HCT116 (cell line): ENCODE data around the gene NOTCH4. TPM values are rescaled to one million over a fixed set of nuclear protein-coding genes. Genes with fewer than 3 reads are reported as not detected.

Experiments
- ATAC-seq: fragments of 200-7000 bp; cut with Tn5 transposase; 2 replicates; pipeline ENCODE4 v1.9.1; 2020; ENCODE audit warnings: mild to moderate bottlenecking, moderate library complexity
- BruUV-seq: library from RNA; stranded (reverse); fragments of 400-500 nt; replicated peaks from 2 replicates; lab custom pipeline; 2021; lab: Mats Ljungman, UMichigan
- CTCF ChIA-PET: fragments of 300-600 bp; sonication (Branson Sonifier 250); formaldehyde crosslinking; loops from one replicate; lab custom pipeline; 2021; ENCODE audit warnings: antibody characterized with exemption; lab: Charles Lee
- POLR2A ChIA-PET: fragments of 300-600, 350-600 bp; sonication (Branson Sonifier 250); formaldehyde crosslinking; loops from one replicate; lab custom pipeline; 2021; ENCODE audit warnings: antibody characterized with exemption; lab: Charles Lee
- RAD21 ChIA-PET, 2 experiments: fragments of 300-600 bp; sonication (Branson Sonifier 250); formaldehyde crosslinking; loops; one replicate each; lab custom pipeline; 2023; ENCODE audit warnings: low total read pairs in 2 of 2; ENCODE audit not compliant: uncharacterized antibody in 2 of 2, unreplicated experiment in 2 of 2, low non-redundant PET in 1 of 2; lab: Charles Lee
- DNase-seq: peaks from one replicate; pipeline ENCODE4 v3.0.0-alpha.2; 2010; ENCODE audit warnings: low read depth, low spot score
- H2AFZ ChIP-seq: fragments of 200-600 bp; shearing (Covaris generic), sonication (generic); 2 replicates; pipeline ENCODE4 v1.6.1; 2017; ENCODE audit warnings: low read depth, mixed run types, mixed read lengths, antibody characterized with exemption, low read length; ENCODE audit not compliant: poor library complexity, severe bottlenecking
- H3K27ac ChIP-seq: 2 replicates; pipeline ENCODE4 v1.5.1; 2012; ENCODE audit warnings: low read depth, low read length
- H3K27me3 ChIP-seq: fragments of 200-600 bp; sonication (generic); 2 replicates; pipeline ENCODE4 v1.6.1; 2016; ENCODE audit warnings: mixed run types, low read length, mixed read lengths; ENCODE audit not compliant: insufficient read depth
- H3K36me3 ChIP-seq, 2 experiments: fragments of 200-500 bp in 1 of 2; fragments of 200-600 bp in 1 of 2; sonication (Bioruptor generic) in 1 of 2; sonication (generic) in 1 of 2; 2 replicates each; pipeline versions ENCODE4 v1.5.1 to v1.6.1; 2014 to 2016; ENCODE audit warnings: low read length in 2 of 2, inconsistent platforms in 1 of 2, mixed read lengths in 1 of 2, mixed run types in 1 of 2; ENCODE audit not compliant: insufficient read depth in 2 of 2, control insufficient read depth in 1 of 2
- H3K4me1 ChIP-seq, 2 experiments: fragments of 200-600 bp in 1 of 2; sonication (generic) in 1 of 2; 2 replicates each; pipeline versions ENCODE4 v1.5.1 to v1.6.1; 2012 to 2017; ENCODE audit warnings: low read length in 2 of 2, inconsistent platforms in 1 of 2, mild to moderate bottlenecking in 1 of 2, mixed read lengths in 1 of 2, mixed run types in 1 of 2, moderate library complexity in 1 of 2; ENCODE audit not compliant: insufficient read depth in 2 of 2, control insufficient read depth in 1 of 2
- H3K4me2 ChIP-seq: fragments of 200-600 bp; sonication (generic); 2 replicates; pipeline ENCODE4 v1.6.1; 2017; ENCODE audit warnings: mixed run types, low read length, mixed read lengths
- H3K4me3 ChIP-seq, 2 experiments: fragments of 200-600 bp in 1 of 2; sonication (generic) in 1 of 2; replicated peaks in 1 of 2; 2 replicates each; pipeline ENCODE4 v1.5.1; 2011 to 2016; ENCODE audit warnings: low read length in 2 of 2, control low read depth in 1 of 2, low read depth in 1 of 2, mild to moderate bottlenecking in 1 of 2, mixed read lengths in 1 of 2, mixed run types in 1 of 2
- H3K79me2 ChIP-seq: fragments of 200-600 bp; sonication (generic); 2 replicates; pipeline ENCODE4 v1.6.1; 2017; ENCODE audit warnings: mild to moderate bottlenecking, mixed run types, low read length, moderate library complexity, mixed read lengths; ENCODE audit not compliant: insufficient read depth
- H3K9ac ChIP-seq: fragments of 200-600 bp; sonication (generic); 2 replicates; pipeline ENCODE4 v1.6.1; 2016; ENCODE audit warnings: low read length, mixed read lengths
- H3K9me2 ChIP-seq: fragments of 200-600 bp; sonication (generic), shearing (Covaris generic); 2 replicates; pipeline ENCODE4 v1.6.1; 2017; ENCODE audit warnings: mixed run types, mild to moderate bottlenecking, moderate library complexity; ENCODE audit not compliant: insufficient read depth
- H3K9me3 ChIP-seq, 2 experiments: fragments of 200-500 bp in 1 of 2; fragments of 200-600 bp in 1 of 2; sonication (Bioruptor generic) in 1 of 2; sonication (generic) in 1 of 2; 2 replicates each; pipeline ENCODE4 v1.6.1; 2014 to 2017; ENCODE audit warnings: low read length in 2 of 2, mixed read lengths in 2 of 2, inconsistent platforms in 1 of 2, low read depth in 1 of 2, mild to moderate bottlenecking in 1 of 2, mixed run types in 1 of 2, moderate library complexity in 1 of 2; ENCODE audit not compliant: control insufficient read depth in 1 of 2, insufficient read depth in 1 of 2
- H4K20me1 ChIP-seq: fragments of 200-600 bp; sonication (generic), shearing (Covaris generic); 2 replicates; pipeline ENCODE4 v1.6.1; 2017; ENCODE audit warnings: mixed run types, mild to moderate bottlenecking, moderate library complexity; ENCODE audit not compliant: insufficient read depth
- EGR1 ChIP-seq: IDR thresholded peaks from 2 replicates; pipeline ENCODE4 v1.6.1; 2012; ENCODE audit warnings: low read depth
- ELF1 ChIP-seq: IDR thresholded peaks from 2 replicates; pipeline ENCODE4 v1.6.1; 2012; ENCODE audit warnings: low read depth, borderline replicate concordance
- FOSL1 ChIP-seq: IDR thresholded peaks from 2 replicates; pipeline ENCODE4 v1.6.1; 2012; ENCODE audit warnings: low read depth
- JUND ChIP-seq: IDR thresholded peaks from 2 replicates; pipeline ENCODE4 v1.6.1; 2012
- RAD21 ChIP-seq: IDR thresholded peaks from 2 replicates; pipeline ENCODE4 v1.6.1; 2012; ENCODE audit warnings: low read depth, mild to moderate bottlenecking
- SP1 ChIP-seq: IDR thresholded peaks from 2 replicates; pipeline ENCODE4 v1.6.1; 2012; ENCODE audit warnings: low read depth
- intact Hi-C: fragments of 100-400 bp; cut with micrococcal nuclease; formaldehyde crosslinking; loops from 2 replicates; pipeline ENCODE4 v1.10.0; 2022
- total RNA-seq: library from RNA; stranded (reverse); gene quantifications from one replicate; pipeline ENCODE4 v1.2.1, GENCODE V29; 2021; ENCODE audit not compliant: unreplicated experiment
- TF ChIP-seq, protein P1 (sequence below), 3 experiments: fragments of 200-600 bp in 1 of 3; sonication (generic) in 1 of 3; IDR thresholded peaks in 2 of 3; conservative IDR thresholded peaks in 1 of 3; 2 replicates each; pipeline ENCODE4 v1.5.1; 2012 to 2017; ENCODE audit warnings: low read depth in 2 of 3, low read length in 2 of 3, antibody characterized with exemption in 1 of 3, borderline replicate concordance in 1 of 3, control low read depth in 1 of 3, mild to moderate bottlenecking in 1 of 3, mixed read lengths in 1 of 3, mixed run types in 1 of 3, moderate library complexity in 1 of 3; ENCODE audit not compliant: insufficient read depth in 1 of 3
- TF ChIP-seq, protein P2 (sequence below): IDR thresholded peaks from 2 replicates; pipeline ENCODE4 v1.6.1; 2012
- TF ChIP-seq, protein P3 (sequence below): IDR thresholded peaks from 2 replicates; pipeline ENCODE4 v1.6.1; 2011; ENCODE audit warnings: mild to moderate bottlenecking, low read length, moderate library complexity; ENCODE audit not compliant: insufficient replicate concordance; ENCODE audit errors: extremely low read depth

Gene NOTCH4
- total RNA-seq, 1 experiment from 2014 or later: 0.81 TPM

DNA sequence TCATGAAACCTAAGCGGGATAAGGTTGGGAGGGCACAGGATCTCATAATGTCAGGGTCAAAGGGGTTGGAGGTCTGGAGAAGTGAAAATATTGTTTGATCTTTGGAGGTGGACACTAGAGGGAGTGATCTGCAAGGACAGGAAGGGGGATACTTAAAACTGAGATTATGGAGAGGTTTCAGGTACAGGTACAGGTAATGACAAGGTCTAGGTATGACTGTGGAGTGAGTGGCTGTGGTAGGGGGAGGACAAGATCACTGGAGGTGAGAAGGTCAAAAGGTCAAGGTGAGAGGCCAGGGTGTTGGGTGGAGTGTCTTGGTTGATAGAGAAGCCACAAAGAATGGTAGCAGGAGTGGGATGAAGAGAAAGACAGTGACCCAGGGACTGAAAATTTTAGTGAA, 16.8 kb upstream of the NOTCH4 start:
- intact Hi-C loops: loop anchor here (5.0 kb wide), 1 partner anchor 123 kb away; no protein-coding TSS in a partner anchor
- no peak overlapping the region for H3K27ac ChIP-seq
- H4K20me1 ChIP-seq: no peaks in the 10 kb centered on the region
- no peaks in the 10 kb centered on the region for H3K9me2 ChIP-seq
- H3K79me2 ChIP-seq: no peaks in the 10 kb centered on the region
- H2AFZ ChIP-seq: no peak overlapping the region
- BruUV-seq: no TSS peak
- peaks cover 0 to 14% of the 10 kb centered on the region in 2 experiments; a peak in 3 of 4 replicates for H3K4me1 ChIP-seq
- H3K4me3 ChIP-seq: no peak overlapping the region
- H3K4me2 ChIP-seq: no peak overlapping the region
- POLR2A ChIA-PET: no interaction called here
- CTCF ChIA-PET: interaction anchor here (0.7 kb wide), 1 partner anchor 14 kb away, joined by 3 read pairs; no protein-coding TSS in a partner anchor
- no peaks in the 10 kb centered on the region for H3K9me3 ChIP-seq
- ATAC-seq (no peak), DNase-seq (no peak)
- H3K9ac ChIP-seq: no peak overlapping the region
- no peaks in the 10 kb centered on the region for H3K27me3 ChIP-seq
- no peaks in the 10 kb centered on the region for H3K36me3 ChIP-seq
- RAD21 ChIA-PET: no interaction called here
- no peak for TF ChIP-seq EGR1
- TF ChIP-seq RAD21: peak; percentile 20; the same call in 1 of the 2 replicates
- TF ChIP-seq, protein P1, sequence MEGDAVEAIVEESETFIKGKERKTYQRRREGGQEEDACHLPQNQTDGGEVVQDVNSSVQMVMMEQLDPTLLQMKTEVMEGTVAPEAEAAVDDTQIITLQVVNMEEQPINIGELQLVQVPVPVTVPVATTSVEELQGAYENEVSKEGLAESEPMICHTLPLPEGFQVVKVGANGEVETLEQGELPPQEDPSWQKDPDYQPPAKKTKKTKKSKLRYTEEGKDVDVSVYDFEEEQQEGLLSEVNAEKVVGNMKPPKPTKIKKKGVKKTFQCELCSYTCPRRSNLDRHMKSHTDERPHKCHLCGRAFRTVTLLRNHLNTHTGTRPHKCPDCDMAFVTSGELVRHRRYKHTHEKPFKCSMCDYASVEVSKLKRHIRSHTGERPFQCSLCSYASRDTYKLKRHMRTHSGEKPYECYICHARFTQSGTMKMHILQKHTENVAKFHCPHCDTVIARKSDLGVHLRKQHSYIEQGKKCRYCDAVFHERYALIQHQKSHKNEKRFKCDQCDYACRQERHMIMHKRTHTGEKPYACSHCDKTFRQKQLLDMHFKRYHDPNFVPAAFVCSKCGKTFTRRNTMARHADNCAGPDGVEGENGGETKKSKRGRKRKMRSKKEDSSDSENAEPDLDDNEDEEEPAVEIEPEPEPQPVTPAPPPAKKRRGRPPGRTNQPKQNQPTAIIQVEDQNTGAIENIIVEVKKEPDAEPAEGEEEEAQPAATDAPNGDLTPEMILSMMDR (IDR thresholded peaks at IDR 0.05 in 2 of 3, conservative IDR thresholded peaks at IDR 0.05 in 1 of 3; ENCODE audit: borderline replicate concordance in 1 of 3, insufficient read depth in 1 of 3, low read depth in 2 of 3, low read length in 2 of 3): peak in 2 of 3 experiments; percentile 24 to 35; a peak in 3 of 6 replicates
- TF ChIP-seq FOSL1: no peak

DNA sequence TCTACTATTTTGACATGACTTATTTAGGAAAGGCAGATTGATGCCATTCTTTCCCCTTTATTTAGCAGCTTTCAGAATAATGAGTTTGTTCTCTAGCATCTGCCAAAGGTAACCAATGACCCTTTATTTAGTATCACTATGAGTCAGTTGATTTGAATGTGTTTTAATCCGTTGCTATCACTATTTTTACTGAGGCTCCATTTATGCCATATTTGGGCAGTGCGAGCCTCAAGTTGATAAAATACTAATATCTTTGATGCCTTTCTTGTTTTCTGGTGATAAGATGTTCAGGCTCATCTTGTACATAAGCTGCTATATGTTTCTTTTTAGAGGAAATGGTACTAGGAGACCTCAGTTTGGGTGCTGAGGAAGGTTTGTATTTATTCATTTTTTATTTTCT, 15.6 kb upstream of the NOTCH4 start:
- CTCF ChIA-PET: interaction anchor here (0.7 kb wide), 1 partner anchor 13 kb away, joined by 4 read pairs; no protein-coding TSS in a partner anchor

More for the DNA sequence above, 15.6 kb upstream of the NOTCH4 start:
- intact Hi-C loops: no loop called here
- H3K27ac ChIP-seq: no peak overlapping the region
- ATAC-seq (no peak), DNase-seq (no peak)
- peaks cover 0 to 4% of the 10 kb centered on the region in 2 experiments; a peak in 2 of 4 replicates for H3K4me1 ChIP-seq
- no peak overlapping the region for H3K4me3 ChIP-seq
- no peaks in the 10 kb centered on the region for H4K20me1 ChIP-seq
- H3K79me2 ChIP-seq: no peaks in the 10 kb centered on the region
- H3K27me3 ChIP-seq: no peaks in the 10 kb centered on the region
- H3K4me2 ChIP-seq: no peak overlapping the region
- no TSS peak for BruUV-seq
- ChIA-PET POLR2A (no interaction called here), RAD21 (no interaction called here)
- no peaks in the 10 kb centered on the region for H3K9me3 ChIP-seq
- TF ChIP-seq ELF1 (no peak), JUND (no peak), SP1 (no peak)
- TF ChIP-seq, protein P2, sequence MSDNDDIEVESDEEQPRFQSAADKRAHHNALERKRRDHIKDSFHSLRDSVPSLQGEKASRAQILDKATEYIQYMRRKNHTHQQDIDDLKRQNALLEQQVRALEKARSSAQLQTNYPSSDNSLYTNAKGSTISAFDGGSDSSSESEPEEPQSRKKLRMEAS: no peak
- TF ChIP-seq, protein P3, sequence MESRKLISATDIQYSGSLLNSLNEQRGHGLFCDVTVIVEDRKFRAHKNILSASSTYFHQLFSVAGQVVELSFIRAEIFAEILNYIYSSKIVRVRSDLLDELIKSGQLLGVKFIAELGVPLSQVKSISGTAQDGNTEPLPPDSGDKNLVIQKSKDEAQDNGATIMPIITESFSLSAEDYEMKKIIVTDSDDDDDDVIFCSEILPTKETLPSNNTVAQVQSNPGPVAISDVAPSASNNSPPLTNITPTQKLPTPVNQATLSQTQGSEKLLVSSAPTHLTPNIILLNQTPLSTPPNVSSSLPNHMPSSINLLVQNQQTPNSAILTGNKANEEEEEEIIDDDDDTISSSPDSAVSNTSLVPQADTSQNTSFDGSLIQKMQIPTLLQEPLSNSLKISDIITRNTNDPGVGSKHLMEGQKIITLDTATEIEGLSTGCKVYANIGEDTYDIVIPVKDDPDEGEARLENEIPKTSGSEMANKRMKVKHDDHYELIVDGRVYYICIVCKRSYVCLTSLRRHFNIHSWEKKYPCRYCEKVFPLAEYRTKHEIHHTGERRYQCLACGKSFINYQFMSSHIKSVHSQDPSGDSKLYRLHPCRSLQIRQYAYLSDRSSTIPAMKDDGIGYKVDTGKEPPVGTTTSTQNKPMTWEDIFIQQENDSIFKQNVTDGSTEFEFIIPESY: no peak
- no peak overlapping the region for H3K9ac ChIP-seq
- no peaks in the 10 kb centered on the region for H3K9me2 ChIP-seq
- no peaks in the 10 kb centered on the region for H3K36me3 ChIP-seq
- H2AFZ ChIP-seq: no peak overlapping the region
